ENCODE measurements around the gene GET4.
A peak's percentile ranks its signal among the peaks of the same experiment; 100 is the strongest.
"Not testable (repeated sequence)": the region's sequence is repeated elsewhere in the genome, so short reads cannot be mapped to it uniquely, and the experiment has no call there.

The GET4 gene

GRCh38 chr7:916291-916941, 40.1 kb downstream of the GET4 start:
- DNase-seq (ENCODE audit: low read depth) = no peak

DNA sequence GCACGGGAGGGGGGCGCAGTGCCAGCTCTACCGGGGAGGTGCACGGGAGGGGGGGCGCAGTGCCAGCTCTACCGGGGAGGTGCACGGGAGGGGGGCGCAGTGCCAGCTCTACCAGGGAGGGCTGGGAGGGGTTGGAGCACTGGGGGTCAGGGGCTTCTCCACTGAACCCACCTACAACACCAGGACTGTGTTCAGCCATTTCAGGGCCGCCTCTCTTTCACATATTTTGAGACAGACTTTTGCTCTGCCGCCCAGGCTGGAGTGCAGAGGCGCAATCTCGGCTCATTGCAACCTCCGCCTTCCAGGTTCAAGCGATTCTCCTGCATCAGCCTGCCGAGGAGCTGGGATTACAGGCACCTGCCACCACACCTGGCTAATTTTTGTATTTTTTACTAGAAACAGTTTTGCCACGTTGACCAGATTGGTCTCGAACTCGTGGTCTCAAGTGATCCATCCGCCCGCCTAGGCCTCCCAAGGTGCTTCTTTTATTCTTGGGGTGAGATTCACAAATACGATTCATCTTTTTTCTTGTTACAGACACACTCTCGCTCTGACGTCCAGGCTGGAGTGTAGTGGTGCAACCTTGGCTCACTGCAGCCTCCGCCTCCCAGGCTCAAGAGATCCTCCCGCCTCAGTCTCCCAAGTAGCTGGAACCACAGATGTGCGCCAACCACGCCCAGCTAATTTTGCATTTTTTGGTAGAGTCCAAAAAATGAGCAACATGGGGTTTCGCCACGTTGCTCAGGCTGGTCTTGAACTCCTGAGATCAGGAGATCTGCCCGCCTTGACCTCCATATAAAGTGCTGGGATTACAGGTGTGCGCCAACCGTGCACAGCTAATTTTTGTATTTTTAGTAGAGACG, 41.1 kb downstream of the GET4 start:
- DNase-seq (ENCODE audit: low read depth) = no peak

GRCh38 chr7:918118-918425, 41.7 kb downstream of the GET4 start:
- DNase-seq (ENCODE audit: low read depth) = no peak

DNA sequence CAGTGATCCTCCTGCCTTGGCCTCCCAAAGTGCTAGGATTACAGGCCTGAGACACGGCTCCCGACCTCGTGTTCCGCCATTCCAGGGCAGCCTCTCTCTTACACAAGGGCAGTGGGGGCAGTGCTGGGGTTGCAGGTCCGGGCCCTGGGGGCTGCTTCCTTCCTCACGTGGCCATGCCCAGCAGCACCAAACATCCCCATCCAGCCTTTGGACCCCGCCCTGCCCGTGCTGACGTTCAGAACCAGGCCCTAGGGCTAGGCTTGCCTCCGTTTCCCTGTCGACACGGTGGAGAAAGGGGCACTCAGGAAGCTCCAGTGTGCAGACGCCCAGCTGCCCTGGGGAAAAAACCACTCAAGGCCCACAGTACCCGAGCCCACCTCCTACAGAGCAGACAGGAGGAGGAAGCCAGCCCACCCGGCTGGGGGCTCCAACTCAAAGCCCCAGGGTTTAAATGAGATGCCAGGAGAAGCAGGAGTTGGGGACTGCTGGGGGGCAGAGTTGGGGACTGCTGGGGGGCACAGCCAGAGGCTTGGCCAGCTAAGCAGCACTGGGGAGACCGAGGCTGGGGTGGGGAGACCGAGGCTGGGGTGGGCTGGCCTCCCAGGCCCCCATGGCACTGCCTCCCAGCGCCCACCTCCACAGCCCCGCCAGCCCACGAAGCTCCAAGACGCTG, 42.2 kb downstream of the GET4 start:
- no peak for DNase-seq (ENCODE audit: low read depth)

- DNase-seq (ENCODE audit: low read depth) = no peak
These were observed 42.7 kb downstream of the GET4 start for GRCh38 chr7:919114-919442.

DNA sequence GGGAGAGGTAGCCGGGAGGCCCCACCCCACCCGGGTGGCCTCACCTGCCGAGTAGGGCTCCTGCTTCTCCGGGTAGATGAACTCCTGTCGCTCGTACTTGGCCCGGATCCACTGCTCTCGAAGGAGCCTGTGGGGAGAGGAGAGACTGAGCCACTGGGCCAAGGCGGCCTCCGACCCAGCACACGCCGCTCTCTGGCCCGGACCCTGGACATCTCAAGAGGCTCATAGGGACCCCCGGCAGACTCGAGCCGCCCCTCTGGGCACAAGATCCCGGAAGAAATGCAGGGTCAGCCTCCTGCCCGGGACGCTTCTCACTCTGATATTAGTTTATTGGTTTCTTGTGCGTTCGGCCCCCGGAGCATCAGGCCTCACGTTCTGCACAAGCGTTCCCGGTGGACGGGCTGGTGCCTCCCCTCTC, 43.6 kb downstream of the GET4 start:
- no peak for DNase-seq (ENCODE audit: low read depth)

DNA sequence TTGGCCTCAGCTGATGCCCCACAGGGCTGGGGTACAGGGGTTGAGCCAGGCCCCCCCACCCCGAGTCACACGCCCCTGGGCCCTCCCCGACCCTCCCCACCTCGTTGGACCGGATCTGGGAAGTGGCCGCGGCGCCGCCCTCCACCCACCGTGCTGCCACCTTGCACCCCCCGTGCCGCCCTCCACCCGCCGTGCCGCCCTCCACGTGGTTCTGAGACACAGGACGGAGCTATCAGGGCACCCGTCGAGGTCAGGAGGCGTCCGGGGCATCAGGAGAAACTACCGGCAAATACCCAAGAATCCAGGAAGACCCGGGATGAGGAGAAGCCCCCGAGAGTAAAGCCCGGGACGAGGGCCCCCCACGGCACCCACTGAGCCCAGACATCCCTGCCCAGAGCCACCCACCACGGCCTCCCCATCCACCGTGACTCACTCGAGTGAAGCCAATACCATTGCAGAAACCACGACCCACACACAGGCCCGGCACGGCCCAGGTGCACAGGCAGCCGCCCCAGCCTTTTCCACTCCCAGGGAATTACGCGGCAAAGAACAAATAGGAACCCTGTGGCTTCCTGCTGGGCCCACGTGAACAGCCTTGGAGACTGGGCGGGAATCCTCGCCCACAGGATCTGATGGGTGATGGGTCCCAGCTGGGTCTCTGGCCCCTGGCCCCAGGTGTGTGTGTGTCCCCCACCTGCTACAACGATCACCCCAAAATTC, 44.2 kb downstream of the GET4 start:
- DNase-seq (ENCODE audit: low read depth) = no peak

GRCh38 chr7:921071-921461, 44.7 kb downstream of the GET4 start:
- no peak for DNase-seq (ENCODE audit: low read depth)

- DNase-seq (ENCODE audit: low read depth) = no peak
These were observed 45.4 kb downstream of the GET4 start for GRCh38 chr7:921581-922333.

- DNase-seq (ENCODE audit: low read depth) = peak; percentile 49
These were observed 46.2 kb downstream of the GET4 start for GRCh38 chr7:922334-923107.

- peak; percentile 90 for DNase-seq (ENCODE audit: low read depth)
These were observed 47.0 kb downstream of the GET4 start for GRCh38 chr7:923108-924041.

GRCh38 chr7:924042-924441, 47.7 kb downstream of the GET4 start:
- DNase-seq (ENCODE audit: low read depth) = not testable (repeated sequence)

DNA sequence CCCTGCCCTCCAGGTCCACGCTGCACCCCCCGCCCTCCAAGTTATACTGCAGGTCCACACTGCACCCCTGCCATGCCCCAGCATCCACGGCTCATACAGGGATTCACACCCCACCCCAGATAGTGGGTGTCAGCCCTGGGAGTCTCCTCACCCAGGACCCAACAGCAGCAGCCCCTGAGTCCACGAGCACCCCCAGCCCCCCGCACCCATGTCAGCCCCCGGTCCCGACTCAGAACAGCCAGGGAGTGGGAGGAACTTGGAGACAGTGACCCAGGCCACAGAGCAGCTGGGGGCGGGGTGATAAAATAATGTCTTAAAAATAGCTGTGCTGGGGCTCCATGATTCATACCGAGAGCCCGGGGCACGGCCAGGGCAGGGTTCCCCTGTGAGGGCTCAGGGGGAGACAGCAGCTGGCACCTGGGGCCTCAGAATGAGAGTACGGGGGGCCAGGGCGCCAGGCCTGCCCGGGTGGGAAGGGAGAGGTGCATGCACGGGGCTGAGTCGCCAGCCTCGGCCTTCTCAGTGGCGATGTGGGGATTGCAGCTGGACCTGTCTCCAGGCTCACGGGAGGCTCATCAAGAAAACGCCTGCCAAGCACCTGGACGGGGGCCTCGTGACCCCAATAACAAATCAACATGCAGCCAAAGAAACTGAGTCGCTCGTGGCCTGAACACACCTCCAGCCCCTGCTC, 48.3 kb downstream of the GET4 start:
- DNase-seq (ENCODE audit: low read depth) = peak; percentile 60

DNA sequence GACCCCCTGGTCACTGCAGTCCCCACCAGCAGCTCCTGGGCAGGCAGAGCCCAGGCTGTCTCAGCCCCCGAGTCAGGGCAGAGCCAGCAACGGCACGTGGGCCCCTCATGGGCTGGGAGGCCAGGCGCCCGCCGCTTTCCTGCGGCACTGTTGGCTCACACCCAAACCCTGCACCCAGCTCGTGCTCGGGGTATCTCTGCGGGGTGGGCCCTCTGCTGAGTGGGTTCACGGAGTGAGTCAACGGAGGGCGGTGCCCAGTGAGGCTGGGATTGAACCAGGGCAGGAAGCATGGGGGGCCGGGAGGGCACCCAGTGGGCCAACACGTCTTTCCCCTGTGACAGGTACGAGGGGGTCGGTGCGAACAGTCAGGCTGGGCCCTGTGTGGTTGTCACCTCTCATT, 49.2 kb downstream of the GET4 start:
- no peak for DNase-seq (ENCODE audit: low read depth)

- DNase-seq (ENCODE audit: low read depth) = no peak
These were observed 50.0 kb downstream of the GET4 start for GRCh38 chr7:926061-927030.

DNA sequence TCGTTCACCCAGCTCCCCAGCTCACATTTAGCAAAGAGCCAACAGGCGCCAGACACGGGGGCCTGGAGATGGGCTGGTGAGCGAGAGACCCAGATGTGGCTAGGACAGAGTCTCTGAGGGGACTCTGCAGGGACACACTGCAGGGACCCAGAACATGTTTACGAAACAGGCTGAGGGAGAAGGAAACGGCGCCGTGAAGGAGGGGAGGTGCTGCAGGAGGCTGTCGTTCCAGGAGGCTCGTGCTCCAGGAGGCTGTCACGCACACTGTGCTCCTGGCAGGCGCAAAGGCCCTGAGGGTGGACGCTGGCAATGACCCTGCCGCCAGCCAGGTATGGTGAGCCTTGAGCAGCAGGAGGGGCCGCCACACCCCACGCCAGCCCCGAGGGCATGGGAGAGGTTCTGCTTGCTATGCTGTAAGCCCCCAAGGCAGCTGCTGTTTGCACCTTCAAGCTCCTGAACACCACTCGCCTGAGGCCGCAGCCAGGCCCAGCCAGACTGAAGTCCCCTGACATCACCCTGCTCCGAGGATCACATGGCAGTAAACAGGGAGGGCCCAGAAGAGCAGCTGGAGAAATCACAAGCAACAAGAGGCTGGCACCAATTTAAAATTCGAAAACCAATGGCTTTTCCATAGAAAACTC, 50.8 kb downstream of the GET4 start:
- DNase-seq (ENCODE audit: low read depth) = no peak

DNA sequence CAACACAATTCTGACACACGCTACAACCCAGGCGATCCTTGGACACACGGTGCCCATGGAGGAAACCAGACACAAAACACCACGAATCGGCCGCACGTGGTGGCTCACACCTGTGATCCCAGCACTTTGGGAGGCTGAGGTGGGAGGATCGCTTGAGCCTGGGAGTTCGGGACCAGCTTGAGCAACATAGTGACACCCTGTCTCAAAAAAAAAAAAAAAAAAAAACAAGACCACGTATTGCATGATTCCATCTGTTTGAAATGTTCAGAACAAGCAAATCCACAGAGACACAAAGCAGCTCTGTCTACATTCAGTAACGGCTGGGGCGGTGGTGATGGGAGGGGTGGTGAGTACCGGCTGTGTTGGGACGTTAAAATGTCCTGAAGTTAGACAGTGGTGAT, 53.0 kb downstream of the GET4 start:
- DNase-seq (ENCODE audit: low read depth) = no peak

Measured in activated T-helper 9 cell treated with anti-CD3 and anti-CD28 coated beads, Interleukin-2, amount 50 U/mL, for 16 hours (primary cell).